Activated B cell treated with CpG ODN at 0.5 μM for 24 hours (primary cell): ENCODE data around the gene VARS2. TPM values are rescaled to one million over a fixed set of nuclear protein-coding genes. Genes with fewer than 3 reads are reported as not detected.
A peak's percentile ranks its signal among the peaks of the same experiment; 100 is the strongest.
"Not testable (repeated sequence)": the region's sequence is repeated elsewhere in the genome, so short reads cannot be mapped to it uniquely, and the experiment has no call there.

ENCODE experiments used
- ATAC-seq: fragments of 200-7000 bp; cut with Tn5 transposase; one replicate; pipeline ENCODE4 v1.10.0; 2021; ENCODE audit warnings: low read depth, mild to moderate bottlenecking, moderate library complexity
- CTCF ChIA-PET: fragments of 350-600 bp; sonication (Branson Sonifier 250); formaldehyde crosslinking; loops from one replicate; lab custom pipeline; 2021; ENCODE audit warnings: antibody characterized with exemption; lab: Charles Lee
- POLR2A ChIA-PET: fragments of 350-600 bp; sonication (Branson Sonifier 250); formaldehyde crosslinking; loops from one replicate; lab custom pipeline; 2021; ENCODE audit warnings: antibody characterized with exemption; lab: Charles Lee
- DNase-seq: peaks from one replicate; pipeline ENCODE4 v3.0.0; 2022
- H3K27ac Mint-ChIP-seq: one replicate; pipeline ENCODE4 v1.8.0; 2020; ENCODE audit warnings: mixed read lengths
- H3K27me3 Mint-ChIP-seq: one replicate; pipeline ENCODE4 v1.8.0; 2021; ENCODE audit warnings: mixed read lengths
- H3K36me3 Mint-ChIP-seq: one replicate; pipeline ENCODE4 v1.8.0; 2021; ENCODE audit warnings: low read depth, mixed read lengths
- H3K4me1 Mint-ChIP-seq: one replicate; pipeline ENCODE4 v1.8.0; 2021; ENCODE audit warnings: mixed read lengths
- H3K4me3 Mint-ChIP-seq: one replicate; pipeline ENCODE4 v1.8.0; 2020; ENCODE audit warnings: mild to moderate bottlenecking, mixed read lengths
- H3K9me3 Mint-ChIP-seq: one replicate; pipeline ENCODE4 v1.8.0; 2020; ENCODE audit warnings: mixed read lengths
- intact Hi-C: fragments of 100-400 bp; cut with micrococcal nuclease; formaldehyde crosslinking; loops from one replicate; pipeline ENCODE4 v1.15.1; 2024
- total RNA-seq: library from RNA; stranded (reverse); gene quantifications from 2 replicates; pipeline ENCODE4 v1.2.3, GENCODE V29; 2022
- TF ChIP-seq, protein P1 (sequence below): fragments of 200-600 bp; IDR thresholded peaks from one replicate; pipeline ENCODE4 v1.8.0; 2022; ENCODE audit warnings: antibody characterized with exemption, mild to moderate bottlenecking

The VARS2 gene
- total RNA-seq, 1 donor from 2014 or later = 47.8 TPM

DNA sequence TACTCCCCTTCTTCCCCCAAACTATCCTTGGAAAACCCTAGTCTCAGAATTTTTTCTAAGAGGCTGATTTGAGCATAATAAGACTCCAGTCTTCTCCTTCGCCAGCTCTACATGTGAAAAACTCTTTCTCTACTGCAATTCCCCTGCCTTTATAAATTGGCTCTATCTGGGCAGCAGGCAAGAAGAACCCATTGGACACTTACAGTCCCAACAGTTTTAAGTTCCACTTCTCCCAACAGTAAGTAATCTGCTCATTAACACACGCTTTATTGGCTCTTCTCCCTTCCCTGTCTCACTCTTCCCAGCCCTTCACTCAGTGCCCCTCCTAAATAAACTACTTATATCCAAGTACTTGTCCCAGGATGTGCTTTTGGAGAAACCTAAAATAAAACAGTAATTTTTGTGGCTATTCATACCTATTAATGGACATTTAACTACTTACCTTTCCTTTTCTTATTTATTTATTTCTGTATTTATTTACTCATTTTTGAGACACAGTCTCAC, 40.8 kb upstream of the VARS2 start:
- H3K36me3 Mint-ChIP-seq = peaks cover 10% of the 10 kb centered on the region
- intact Hi-C loops = no loop called here
- POLR2A ChIA-PET = no interaction called here
- no peak overlapping the region for H3K4me3 Mint-ChIP-seq
- ATAC-seq = no peak
- no peak overlapping the region for H3K27ac Mint-ChIP-seq
- H3K9me3 Mint-ChIP-seq = peaks cover 22% of the 10 kb centered on the region
- no peak for DNase-seq
- CTCF ChIA-PET = no interaction called here
- no peaks in the 10 kb centered on the region for H3K27me3 Mint-ChIP-seq
- TF ChIP-seq, protein P1, sequence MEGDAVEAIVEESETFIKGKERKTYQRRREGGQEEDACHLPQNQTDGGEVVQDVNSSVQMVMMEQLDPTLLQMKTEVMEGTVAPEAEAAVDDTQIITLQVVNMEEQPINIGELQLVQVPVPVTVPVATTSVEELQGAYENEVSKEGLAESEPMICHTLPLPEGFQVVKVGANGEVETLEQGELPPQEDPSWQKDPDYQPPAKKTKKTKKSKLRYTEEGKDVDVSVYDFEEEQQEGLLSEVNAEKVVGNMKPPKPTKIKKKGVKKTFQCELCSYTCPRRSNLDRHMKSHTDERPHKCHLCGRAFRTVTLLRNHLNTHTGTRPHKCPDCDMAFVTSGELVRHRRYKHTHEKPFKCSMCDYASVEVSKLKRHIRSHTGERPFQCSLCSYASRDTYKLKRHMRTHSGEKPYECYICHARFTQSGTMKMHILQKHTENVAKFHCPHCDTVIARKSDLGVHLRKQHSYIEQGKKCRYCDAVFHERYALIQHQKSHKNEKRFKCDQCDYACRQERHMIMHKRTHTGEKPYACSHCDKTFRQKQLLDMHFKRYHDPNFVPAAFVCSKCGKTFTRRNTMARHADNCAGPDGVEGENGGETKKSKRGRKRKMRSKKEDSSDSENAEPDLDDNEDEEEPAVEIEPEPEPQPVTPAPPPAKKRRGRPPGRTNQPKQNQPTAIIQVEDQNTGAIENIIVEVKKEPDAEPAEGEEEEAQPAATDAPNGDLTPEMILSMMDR = no peak
- peaks cover 8% of the 10 kb centered on the region for H3K4me1 Mint-ChIP-seq

DNA sequence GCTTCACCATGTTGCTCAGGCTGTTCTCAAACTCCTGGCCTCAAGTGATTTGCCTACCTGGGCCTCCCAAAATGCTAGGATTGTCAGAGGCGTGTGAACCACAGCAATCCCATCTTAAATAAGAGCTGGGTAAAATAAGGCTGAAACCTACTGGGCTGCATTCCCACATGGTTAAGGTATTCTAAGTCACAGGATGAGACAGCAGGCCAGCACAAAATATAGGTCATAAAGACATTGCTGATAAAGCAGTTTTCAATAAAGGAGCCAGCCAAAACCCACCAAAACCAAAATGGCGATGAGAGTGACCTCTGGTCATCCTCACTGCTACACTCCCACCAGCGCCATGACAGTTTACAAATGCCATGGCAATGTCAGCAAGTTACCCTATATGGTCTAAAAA, 40.2 kb upstream of the VARS2 start:
- H3K4me1 Mint-ChIP-seq = peaks cover 12% of the 10 kb centered on the region
- intact Hi-C loops, DNase-seq, H3K4me3 Mint-ChIP-seq, H3K36me3 Mint-ChIP-seq, H3K27ac Mint-ChIP-seq, ATAC-seq, POLR2A ChIA-PET, H3K27me3 Mint-ChIP-seq, CTCF ChIA-PET: not testable (repeated sequence)
- H3K9me3 Mint-ChIP-seq = peaks cover 21% of the 10 kb centered on the region

DNA sequence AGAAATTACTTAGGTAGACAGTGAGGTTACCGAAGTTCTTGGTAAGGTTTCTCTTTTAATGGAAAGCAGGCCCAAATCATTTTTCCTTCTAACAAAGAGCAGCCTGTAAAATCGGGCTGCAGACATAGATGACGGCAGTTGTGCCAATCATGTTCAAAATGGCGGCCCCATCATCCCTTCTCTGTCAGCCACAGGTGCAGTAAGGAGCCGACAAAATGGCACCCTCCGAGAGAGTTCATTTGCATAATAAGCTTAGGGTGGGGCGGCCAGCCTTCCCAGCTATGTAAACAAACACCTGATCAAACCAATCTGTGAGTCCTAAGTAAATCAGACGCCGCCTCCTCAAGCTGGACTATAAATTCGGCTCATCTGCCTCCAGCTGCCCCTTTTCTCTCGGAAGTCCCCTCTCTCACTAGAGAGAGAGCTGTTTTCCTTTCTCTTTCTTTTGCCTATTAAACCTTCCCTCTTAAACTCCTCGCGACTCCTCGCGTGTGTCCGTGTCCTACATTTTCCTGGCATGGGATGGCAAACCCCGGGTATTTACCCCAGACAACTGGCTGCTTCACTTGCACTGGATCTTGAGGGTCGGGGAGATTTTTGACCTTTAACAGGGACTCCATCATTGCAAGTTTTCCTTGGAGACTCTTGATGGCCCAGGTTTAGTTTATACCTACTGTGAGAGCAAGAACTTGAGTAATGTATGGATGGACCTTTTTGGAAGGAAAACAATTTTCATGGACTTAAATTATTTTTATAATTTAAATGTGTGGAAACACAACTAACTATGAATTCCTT, 38.6 kb upstream of the VARS2 start:
- POLR2A ChIA-PET = interaction anchor here (0.6 kb wide), 1 partner anchor 143 kb away, joined by 5 read pairs; no protein-coding TSS in a partner anchor
- Mint-ChIP-seq H3K27ac (no peak overlapping the region), H3K4me3 (no peak overlapping the region), H3K36me3 (peaks cover 6% of the 10 kb centered on the region), H3K4me1 (peaks cover 20% of the 10 kb centered on the region), H3K27me3 (no peaks in the 10 kb centered on the region), H3K9me3 (peaks cover 12% of the 10 kb centered on the region)
- ATAC-seq = no peak
- CTCF ChIA-PET = interaction anchor here (0.6 to 2.3 kb wide), 2 partner anchors 47 to 53 kb away, joined by 3 to 8 read pairs; no protein-coding TSS in a partner anchor
- no peak for DNase-seq
- intact Hi-C loops = loop anchor here (2.0 kb wide), 1 partner anchor 393 kb away; no protein-coding TSS in a partner anchor
- TF ChIP-seq, protein P1 = no peak

DNA sequence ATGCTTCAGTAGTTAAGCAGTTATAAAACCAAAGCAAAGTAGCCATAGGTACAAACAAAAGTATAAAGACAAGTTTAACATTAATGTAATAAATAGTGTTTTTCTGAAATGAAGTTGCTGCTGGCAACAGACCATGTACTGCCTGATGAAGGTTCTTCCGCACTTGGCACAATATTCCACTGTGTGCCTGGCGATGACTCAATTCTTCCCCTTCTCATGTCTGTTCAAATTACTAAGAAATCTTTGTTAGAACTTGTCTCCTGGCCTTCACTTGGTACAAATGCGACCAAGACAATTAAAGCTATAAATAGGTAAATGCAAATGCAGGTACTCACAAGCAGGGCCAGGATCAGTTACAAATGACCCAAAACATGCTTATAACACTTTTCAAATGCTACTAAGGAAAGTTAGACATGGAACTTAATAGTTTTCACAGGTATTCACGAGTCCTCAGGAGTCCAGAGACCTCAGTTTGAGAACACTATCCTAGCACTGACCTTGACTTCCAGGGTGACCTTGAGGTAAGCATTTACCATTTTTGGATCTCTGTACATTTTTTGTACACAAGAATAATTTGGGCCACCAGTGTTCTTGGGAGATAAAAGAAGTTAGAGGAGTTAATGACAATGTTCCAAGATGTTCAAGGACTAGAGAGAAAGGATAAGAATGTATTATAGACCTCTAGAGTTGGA, 37.9 kb upstream of the VARS2 start:
- Mint-ChIP-seq H3K27me3 (no peaks in the 10 kb centered on the region), H3K4me3 (no peak overlapping the region), H3K27ac (no peak overlapping the region), H3K4me1 (peaks cover 22% of the 10 kb centered on the region), H3K36me3 (peaks cover 6% of the 10 kb centered on the region), H3K9me3 (peaks cover 7% of the 10 kb centered on the region)
- DNase-seq (no peak), ATAC-seq (no peak)
- intact Hi-C loops = loop anchor here (2.0 kb wide), 1 partner anchor 393 kb away; no protein-coding TSS in a partner anchor
- ChIA-PET CTCF (interaction anchor here (0.7 to 2.3 kb wide), 3 partner anchors 48 to 197 kb away, joined by 3 to 8 read pairs (median 3); no protein-coding TSS in a partner anchor), POLR2A (no interaction called here)
- TF ChIP-seq, protein P1 = no peak

DNA sequence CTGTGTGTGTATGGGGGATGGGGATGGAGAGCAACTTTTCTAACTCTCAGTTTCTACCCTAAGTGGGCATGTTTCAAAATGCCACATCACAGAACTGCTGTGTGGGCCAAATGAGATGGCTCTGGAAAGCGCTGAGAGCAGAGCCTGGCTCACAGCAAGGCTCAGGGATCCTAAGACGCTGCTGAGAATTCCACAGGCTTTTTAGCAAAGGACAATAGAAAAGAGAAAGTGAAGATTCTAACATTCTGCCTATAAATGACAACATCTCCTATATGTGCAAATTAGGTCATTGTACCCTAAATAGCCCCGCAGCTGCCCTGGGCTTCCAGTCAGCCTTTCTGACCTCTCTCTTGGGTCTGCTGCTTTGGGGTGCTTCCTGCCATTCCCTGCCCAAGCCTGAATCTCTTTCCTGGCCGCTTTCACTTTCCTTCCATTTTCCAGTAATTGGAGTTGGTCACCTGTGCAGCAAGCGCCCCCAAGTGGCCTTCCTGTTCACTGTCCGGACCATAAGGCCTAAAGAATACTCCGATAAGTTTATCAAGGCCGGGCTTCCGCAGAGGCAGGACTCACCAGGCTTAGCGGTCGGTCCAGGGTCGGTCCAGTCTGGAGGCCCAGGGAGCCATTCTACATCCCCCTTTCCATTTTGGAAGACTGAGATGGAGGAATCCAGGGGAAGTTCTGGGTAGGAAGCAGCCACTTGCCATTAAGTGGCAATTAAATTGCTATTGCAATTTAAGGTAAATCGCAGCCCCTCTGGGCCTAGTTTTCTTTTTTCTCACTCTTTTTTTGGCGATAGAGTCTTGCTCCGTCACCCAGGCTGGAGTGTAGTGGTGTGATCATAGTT, 36.4 kb upstream of the VARS2 start:
- CTCF ChIA-PET = interaction anchor here (1.2 to 2.3 kb wide), 4 partner anchors 50 to 209 kb away, joined by 3 to 8 read pairs (median 5); no protein-coding TSS in a partner anchor
- H3K36me3 Mint-ChIP-seq = no peaks in the 10 kb centered on the region
- H3K4me3 Mint-ChIP-seq = no peak overlapping the region
- H3K9me3 Mint-ChIP-seq = no peaks in the 10 kb centered on the region
- H3K27me3 Mint-ChIP-seq = no peaks in the 10 kb centered on the region
- H3K27ac Mint-ChIP-seq = no peak overlapping the region
- H3K4me1 Mint-ChIP-seq = peaks cover 36% of the 10 kb centered on the region
- intact Hi-C loops = loop anchor here (1.0 to 2.0 kb wide), 3 partner anchors 49 to 395 kb away; partner anchors contain the start of gene IER3
- DNase-seq (peak; percentile 51), ATAC-seq (peak; percentile 84)
- TF ChIP-seq, protein P1 = peak; percentile 19
- POLR2A ChIA-PET = interaction anchor here (1.3 kb wide), 1 partner anchor 31 kb away, joined by 3 read pairs; the partner anchor contains the start of gene GTF2H4
